IMR-90 (cell line): ENCODE results near the gene KCNAB2. TPM values are rescaled to one million over a fixed set of nuclear protein-coding genes. Genes with fewer than 3 reads are reported as not detected.

Source experiments
- ATAC-seq: fragments of 200-7000 bp; cut with Tn5 transposase; 2 replicates; pipeline ENCODE4 v1.9.1; 2020; ENCODE audit warnings: low read depth, mild to moderate bottlenecking, moderate library complexity
- BruUV-seq: library from RNA; stranded (reverse); fragments of 400-500 nt; replicated peaks from 2 replicates; lab custom pipeline; 2021; lab: Mats Ljungman, UMichigan
- CTCF ChIA-PET: fragments of 300-600 bp; formaldehyde crosslinking; extraction: SDS; loops from one replicate; lab custom pipeline; 2021; ENCODE audit warnings: antibody characterized with exemption; lab: Yijun Ruan, JAX
- POLR2A ChIA-PET: fragments of 300-600 bp; sonication (Branson Sonifier 250); formaldehyde crosslinking; loops from one replicate; lab custom pipeline; 2022; ENCODE audit warnings: antibody characterized with exemption; ENCODE audit not compliant: unreplicated experiment; lab: Charles Lee
- DNase-seq: peaks from one replicate; pipeline ENCODE4 v3.0.0; 2013
- H2AFZ ChIP-seq: replicated peaks from 2 replicates; pipeline ENCODE3; 2013; ENCODE audit warnings: low read length, mild to moderate bottlenecking; ENCODE audit not compliant: poor library complexity
- H2AK5ac ChIP-seq: 2 replicates; pipeline ENCODE4 v1.6.1; 2013; ENCODE audit warnings: low read depth, low read length, inconsistent platforms
- H2AK9ac ChIP-seq: replicated peaks from 2 replicates; pipeline ENCODE3; 2013; ENCODE audit warnings: mild to moderate bottlenecking, low read depth, low read length, moderate library complexity; ENCODE audit not compliant: poor library complexity
- H2BK120ac ChIP-seq: 2 replicates; pipeline ENCODE4 v1.6.1; 2013; ENCODE audit warnings: low read depth, low read length, inconsistent platforms
- H2BK15ac ChIP-seq: 3 replicates; pipeline ENCODE4 v1.6.1; 2013; ENCODE audit warnings: low read depth, low read length, inconsistent platforms
- H2BK20ac ChIP-seq: 2 replicates; pipeline ENCODE4 v1.6.1; 2013; ENCODE audit warnings: low read depth, mild to moderate bottlenecking, inconsistent platforms, low read length, moderate library complexity
- H2BK5ac ChIP-seq: 2 replicates; pipeline ENCODE4 v1.6.1; 2013; ENCODE audit warnings: mild to moderate bottlenecking, low read depth, low read length, inconsistent platforms; ENCODE audit not compliant: poor library complexity, severe bottlenecking
- H3K14ac ChIP-seq: replicated peaks from 2 replicates; pipeline ENCODE4 v1.6.1; 2013; ENCODE audit warnings: low read depth, low read length, inconsistent platforms
- H3K18ac ChIP-seq: 2 replicates; pipeline ENCODE4 v1.6.1; 2013; ENCODE audit warnings: low read depth, low read length, control low read depth
- H3K23ac ChIP-seq: 2 replicates; pipeline ENCODE4 v1.6.1; 2013; ENCODE audit warnings: low read depth, low read length, inconsistent platforms
- H3K27ac ChIP-seq: 2 replicates; pipeline ENCODE4 v1.5.1; 2013; ENCODE audit warnings: mild to moderate bottlenecking, control low read depth, low read length; ENCODE audit not compliant: insufficient read depth
- H3K27me3 ChIP-seq: 2 replicates; pipeline ENCODE4 v1.6.1; 2013; ENCODE audit warnings: low read length; ENCODE audit not compliant: control insufficient read depth, insufficient read depth
- H3K36me3 ChIP-seq: 2 replicates; pipeline ENCODE4 v1.6.1; 2013; ENCODE audit warnings: low read length, mixed read lengths; ENCODE audit not compliant: control insufficient read depth, insufficient read depth
- H3K4ac ChIP-seq: 2 replicates; pipeline ENCODE4 v1.6.1; 2013; ENCODE audit warnings: low read depth, low read length, inconsistent platforms
- H3K4me1 ChIP-seq: 2 replicates; pipeline ENCODE4 v1.6.1; 2013; ENCODE audit warnings: low read length, mixed read lengths; ENCODE audit not compliant: control insufficient read depth, insufficient read depth
- H3K4me2 ChIP-seq: 2 replicates; pipeline ENCODE4 v1.6.1; 2013; ENCODE audit warnings: low read depth, mild to moderate bottlenecking, control low read depth, low read length, moderate library complexity
- H3K4me3 ChIP-seq: 2 replicates; pipeline ENCODE4 v1.5.1; 2013; ENCODE audit warnings: low read depth, mild to moderate bottlenecking, control low read depth, low read length, moderate library complexity; ENCODE audit not compliant: insufficient read depth
- H3K56ac ChIP-seq: 2 replicates; pipeline ENCODE4 v1.6.1; 2013; ENCODE audit warnings: low read length, inconsistent platforms; ENCODE audit not compliant: insufficient read depth; ENCODE audit errors: extremely low read depth
- H3K79me1 ChIP-seq, 2 experiments: 2 replicates each; pipeline ENCODE4 v1.6.1; 2013; ENCODE audit warnings: low read length in 2 of 2, inconsistent platforms in 1 of 2, low read depth in 1 of 2
- H3K9ac ChIP-seq: 2 replicates; pipeline ENCODE4 v1.6.1; 2013; ENCODE audit warnings: low read depth, low read length, control low read depth
- H3K9me1 ChIP-seq: 2 replicates; pipeline ENCODE4 v1.6.1; 2013; ENCODE audit warnings: low read length, inconsistent platforms; ENCODE audit not compliant: insufficient read depth
- H3K9me3 ChIP-seq: 2 replicates; pipeline ENCODE4 v1.6.1; 2013; ENCODE audit warnings: low read length; ENCODE audit not compliant: control insufficient read depth, insufficient read depth
- H4K20me1 ChIP-seq: 2 replicates; pipeline ENCODE4 v1.6.1; 2013; ENCODE audit warnings: low read length, inconsistent platforms; ENCODE audit not compliant: insufficient read depth
- H4K5ac ChIP-seq: 2 replicates; pipeline ENCODE4 v1.6.1; 2013; ENCODE audit warnings: mild to moderate bottlenecking, low read depth, low read length, control low read depth
- H4K8ac ChIP-seq, 2 experiments: 2 replicates each; pipeline ENCODE4 v1.6.1; 2013; ENCODE audit warnings: low read depth in 2 of 2, low read length in 2 of 2, control low read depth in 1 of 2, inconsistent platforms in 1 of 2
- H4K91ac ChIP-seq: 2 replicates; pipeline ENCODE4 v1.6.1; 2013; ENCODE audit warnings: low read depth, low read length, inconsistent platforms; ENCODE audit not compliant: insufficient read depth
- BHLHE40 ChIP-seq: fragments of 150-350 bp; IDR thresholded peaks from 2 replicates; pipeline ENCODE4 v1.6.1; 2016; ENCODE audit warnings: mild to moderate bottlenecking, low read depth, low read length
- CEBPB ChIP-seq: IDR thresholded peaks from 2 replicates; pipeline ENCODE4 v1.6.1; 2012; ENCODE audit warnings: low read depth, low read length, improper control_type of control experiment
- CHD1 ChIP-seq: IDR thresholded peaks from 2 replicates; pipeline ENCODE4 v1.6.1; 2012; ENCODE audit warnings: low read depth, low read length, improper control_type of control experiment
- ELK1 ChIP-seq: fragments of 150-350 bp; IDR thresholded peaks from 2 replicates; pipeline ENCODE4 v1.6.1; 2016; ENCODE audit warnings: low read depth, mild to moderate bottlenecking, low read length, moderate library complexity, borderline replicate concordance
- MAFK ChIP-seq: IDR thresholded peaks from 2 replicates; pipeline ENCODE4 v1.6.1; 2012; ENCODE audit warnings: low read depth, low read length, improper control_type of control experiment
- NFE2L2 ChIP-seq: fragments of 150-350 bp; IDR thresholded peaks from 2 replicates; pipeline ENCODE4 v1.6.1; 2016; ENCODE audit warnings: low read depth, mild to moderate bottlenecking, low read length
- RAD21 ChIP-seq: IDR thresholded peaks from 2 replicates; pipeline ENCODE4 v1.6.1; 2012; ENCODE audit warnings: low read length, improper control_type of control experiment
- RCOR1 ChIP-seq: IDR thresholded peaks from 2 replicates; pipeline ENCODE4 v1.6.1; 2012; ENCODE audit warnings: mild to moderate bottlenecking, low read length, improper control_type of control experiment; ENCODE audit not compliant: insufficient replicate concordance
- SMC3 ChIP-seq: fragments of 150-350 bp; IDR thresholded peaks from 2 replicates; pipeline ENCODE4 v1.6.1; 2016; ENCODE audit warnings: low read depth, mild to moderate bottlenecking, antibody characterized with exemption, low read length, moderate library complexity
- USF2 ChIP-seq: fragments of 150-350 bp; IDR thresholded peaks from 2 replicates; pipeline ENCODE4 v1.6.1; 2017; ENCODE audit warnings: mild to moderate bottlenecking, antibody characterized with exemption, low read length, low read depth
- WGBS, 2 experiments: methylation state at CpG; one replicate each; pipeline versions ENCODE4 v1.1.5 to v1.1.7; 2013; ENCODE audit warnings: missing lambda C conversion rate in 2 of 2; ENCODE audit not compliant: insufficient read length in 1 of 2; ENCODE audit errors: extremely low coverage in 2 of 2; 5-methylcytosine and 5-hydroxymethylcytosine counted together
- dilution Hi-C: fragments of 300-500 bp; cut with HindIII; formaldehyde crosslinking; loops from one replicate; pipeline ENCODE4 v1.14.3; 2018; ENCODE audit warnings: low sequenced_read_pairs; ENCODE audit not compliant: unreplicated experiment
- in situ Hi-C: fragments of 300-500 bp; cut with MboI; formaldehyde crosslinking; loops from 3 replicates; pipeline ENCODE4 v1.14.3; 2019; ENCODE audit warnings: low sequenced_read_pairs, inconsistent platforms, mixed read lengths
- intact Hi-C: fragments of 100-400 bp; cut with micrococcal nuclease; formaldehyde crosslinking; loops from 2 replicates; pipeline ENCODE4 v1.10.0; 2022
- polyA plus RNA-seq, 3 experiments: library from polyadenylated mRNA; depleted of rRNA; stranded (reverse); fragments of >200 nt; gene quantifications; 2 replicates each; pipeline ENCODE4 v1.2.3, GENCODE V29; 2012; ENCODE audit warnings: low replicate concordance in 1 of 3
- total RNA-seq: library from RNA; depleted of rRNA; stranded (reverse); fragments of >200 nt; gene quantifications from 2 replicates; pipeline ENCODE4 v1.2.3, GENCODE V29; 2012

Gene KCNAB2
- total and polyA plus RNA-seq, 2 of the 4 experiments (the other 2 are of a cell fraction), result 1.3 to 4.2 TPM

GRCh38 chr1:6002714-6003501, 42.8 kb upstream of the KCNAB2 start:
- no peaks in the 10 kb centered on the region; the same call in 1 of the 2 replicates for H3K27me3 ChIP-seq
- H2BK15ac ChIP-seq, result no peak overlapping the region
- H4K5ac ChIP-seq, result no peak overlapping the region
- H3K4me3 ChIP-seq, result no peak overlapping the region
- BruUV-seq, result no TSS peak
- no peaks in the 10 kb centered on the region for H3K79me1 ChIP-seq
- no peak overlapping the region for H2AK9ac ChIP-seq
- no peak overlapping the region for H3K18ac ChIP-seq
- no peak overlapping the region for H2AK5ac ChIP-seq
- no peak overlapping the region for H4K8ac ChIP-seq
- no peak overlapping the region for H4K91ac ChIP-seq
- H3K36me3 ChIP-seq, result no peaks in the 10 kb centered on the region
- H2BK120ac ChIP-seq, result no peak overlapping the region
- H3K9me3 ChIP-seq, result no peaks in the 10 kb centered on the region
- no peak overlapping the region for H2BK5ac ChIP-seq
- dilution Hi-C loops (no loop called here), in situ Hi-C loops (no loop called here), intact Hi-C loops (no loop called here)
- H3K14ac ChIP-seq, result no peak overlapping the region
- no peak overlapping the region for H2AFZ ChIP-seq
- DNase-seq (no peak), ATAC-seq (no peak)
- no peak overlapping the region for H3K9ac ChIP-seq
- H3K56ac ChIP-seq, result no peak overlapping the region
- no peak for TF ChIP-seq ELK1
- TF ChIP-seq RCOR1, result no peak
- TF ChIP-seq CHD1, result no peak
- no peak for TF ChIP-seq USF2
- TF ChIP-seq MAFK, result no peak
- TF ChIP-seq RAD21, result no peak
- no peak for TF ChIP-seq BHLHE40
- no peak for TF ChIP-seq CEBPB
- TF ChIP-seq SMC3, result no peak
- TF ChIP-seq NFE2L2, result no peak
- H3K23ac ChIP-seq, result no peak overlapping the region
- no peak overlapping the region for H3K27ac ChIP-seq
- no peaks in the 10 kb centered on the region for H3K9me1 ChIP-seq
- no peak overlapping the region for H2BK20ac ChIP-seq
- H4K20me1 ChIP-seq, result no peaks in the 10 kb centered on the region; the same call in 1 of the 2 replicates
- ChIA-PET CTCF (interaction anchor here (0.8 to 1.2 kb wide), 3 partner anchors 8 to 32 kb away, joined by 3 to 4 read pairs (median 3); no protein-coding TSS in a partner anchor), POLR2A (no interaction called here)
- H3K4me2 ChIP-seq, result no peak overlapping the region
- 58% methylated on average over 14 of the region's 33 CpGs; no CpG with 5 or more reads in 1 of the 2 experiments for WGBS, 2 experiments
- peaks cover 2% of the 10 kb centered on the region; the same call in 1 of the 2 replicates for H3K4me1 ChIP-seq
- H3K4ac ChIP-seq, result no peak overlapping the region
